Right ventricle myocardium superior (tissue), 1 donor: ENCODE results near the gene MLLT3. TPM values are rescaled to one million over a fixed set of nuclear protein-coding genes. Genes with fewer than 3 reads are reported as not detected.
A peak's percentile ranks its signal among the peaks of the same experiment; 100 is the strongest.

Experiments used
- ATAC-seq: fragments of 200-7000 bp; cut with Tn5 transposase; one replicate; pipeline ENCODE4 v1.9.1; 2020; ENCODE audit warnings: mild to moderate bottlenecking; ENCODE audit not compliant: poor library complexity
- DNase-seq: peaks from one replicate; pipeline ENCODE4 v3.0.0-alpha.2; 2020
- intact Hi-C: fragments of 100-400 bp; cut with DNase I; formaldehyde crosslinking; loops from one replicate; pipeline ENCODE4 v1.11.2; 2022
- total RNA-seq: library from RNA; stranded (reverse); fragmentation: NEBNext Ultra II Directional; extraction: Animal tissue kit (Norgen Biotek cat#: 25700); gene quantifications from one replicate; pipeline ENCODE4 v1.2.1, GENCODE V29; 2021
- donor health status: DM: no; HTN: yes; CAD: no; lungs with severe emphysema.

Gene MLLT3
- total RNA-seq, 1 donor from 2014 or later: 11.4 TPM

- intact Hi-C loops: no loop called here
- no peak for DNase-seq
- ATAC-seq: no peak
Observed at GRCh38 chr9:20382460-20383071, 239.7 kb downstream of the MLLT3 start.

- intact Hi-C loops: no loop called here
- no peak for DNase-seq
- ATAC-seq: peak; percentile 52
Observed at GRCh38 chr9:20380546-20380945, 241.8 kb downstream of the MLLT3 start.

- DNase-seq (no peak), ATAC-seq (peak; percentile 56)
- intact Hi-C loops: no loop called here
Observed at GRCh38 chr9:20379804-20380225, 242.5 kb downstream of the MLLT3 start.

- intact Hi-C loops: no loop called here
- DNase-seq (no peak), ATAC-seq (no peak)
Observed at GRCh38 chr9:20378851-20379250, 243.4 kb downstream of the MLLT3 start.

- DNase-seq (no peak), ATAC-seq (no peak)
- intact Hi-C loops: no loop called here
Observed at GRCh38 chr9:20377790-20378189, 244.5 kb downstream of the MLLT3 start.

GRCh38 chr9:20376731-20377375 lies 245.4 kb downstream of the MLLT3 start:
- ATAC-seq: no peak
- intact Hi-C loops: no loop called here
- DNase-seq: no peak

GRCh38 chr9:20376042-20376441 lies 246.3 kb downstream of the MLLT3 start:
- DNase-seq (no peak), ATAC-seq (no peak)
- intact Hi-C loops: no loop called here

- DNase-seq: no peak
- no peak for ATAC-seq
Observed at GRCh38 chr9:20373263-20373662, 249.0 kb downstream of the MLLT3 start.

GRCh38 chr9:20369391-20369790 lies 252.9 kb downstream of the MLLT3 start:
- intact Hi-C loops: no loop called here
- DNase-seq: no peak
- ATAC-seq: no peak

More at GRCh38 chr9:20373263-20373662, 249.0 kb downstream of the MLLT3 start:
- intact Hi-C loops: no loop called here

GRCh38 chr9:20367855-20368254 lies 254.4 kb downstream of the MLLT3 start:
- DNase-seq (no peak), ATAC-seq (no peak)
- intact Hi-C loops: no loop called here

- DNase-seq (no peak), ATAC-seq (no peak)
- intact Hi-C loops: no loop called here
Observed at GRCh38 chr9:20364959-20365358, 257.3 kb downstream of the MLLT3 start.

- intact Hi-C loops: no loop called here
- ATAC-seq (no peak), DNase-seq (no peak)
Observed at GRCh38 chr9:20363233-20363632, 259.1 kb downstream of the MLLT3 start.

- intact Hi-C loops: no loop called here
- ATAC-seq: no peak
- DNase-seq: no peak
Observed at GRCh38 chr9:20361656-20362570, 260.4 kb downstream of the MLLT3 start.

- no peak for DNase-seq
- no peak for ATAC-seq
- intact Hi-C loops: no loop called here
Observed at GRCh38 chr9:20361229-20361628, 261.1 kb downstream of the MLLT3 start.

- DNase-seq: no peak
- intact Hi-C loops: loop anchor here (2.0 to 10.0 kb wide), 3 partner anchors 63 to 583 kb away; no protein-coding TSS in a partner anchor
- no peak for ATAC-seq
Observed at GRCh38 chr9:20358207-20358606, 264.1 kb downstream of the MLLT3 start.

- DNase-seq: no peak
- ATAC-seq: no peak
- intact Hi-C loops: loop anchor here (10.0 kb wide), 2 partner anchors 62 to 432 kb away; no protein-coding TSS in a partner anchor
Observed at GRCh38 chr9:20357037-20357432, 265.3 kb downstream of the MLLT3 start.

GRCh38 chr9:20356403-20357036 lies 265.8 kb downstream of the MLLT3 start:
- intact Hi-C loops: loop anchor here (10.0 kb wide), 2 partner anchors 62 to 432 kb away; no protein-coding TSS in a partner anchor
- peak; percentile 89 for ATAC-seq
- DNase-seq: peak; percentile 66

GRCh38 chr9:20355022-20355421 lies 267.3 kb downstream of the MLLT3 start:
- intact Hi-C loops: loop anchor here (10.0 kb wide), 2 partner anchors 60 to 430 kb away; no protein-coding TSS in a partner anchor
- DNase-seq (no peak), ATAC-seq (no peak)
